Peyer's patch (tissue), 4 donors: Measurements from ENCODE around the gene HPS1.

Source experiments
- CTCF ChIP-seq, 6 experiments: fragments of 450-650 bp in 4 of 6; fragments of 200-600 bp in 2 of 6; sonication (generic) in 1 of 6; IDR thresholded peaks; one replicate each; pipeline ENCODE4 v1.5.1; 2017 to 2019; ENCODE audit warnings: antibody characterized with exemption in 6 of 6, mild to moderate bottlenecking in 3 of 6, moderate library complexity in 1 of 6
- POLR2A ChIP-seq, 2 donors: fragments of 450-650 bp; IDR thresholded peaks; one replicate each; pipeline ENCODE4 v1.5.1; 2017; ENCODE audit warnings: antibody characterized with exemption in 2 of 2, mild to moderate bottlenecking in 2 of 2, moderate library complexity in 2 of 2

- TF ChIP-seq CTCF (IDR thresholded peaks at IDR 0.05): no peak
- no peak for TF ChIP-seq POLR2A (IDR thresholded peaks at IDR 0.05)
These were observed 11.6 kb downstream of the HPS1 start for GRCh38 chr10:98435178-98435577.
